Psoas muscle (tissue), 8 donors: Measurements from ENCODE around the gene SIPA1L3. TPM values are rescaled to one million over a fixed set of nuclear protein-coding genes. Genes with fewer than 3 reads are reported as not detected.

Experiments
- ATAC-seq, 4 donors: fragments of 200-7000 bp; cut with Tn5 transposase; one replicate each; pipeline ENCODE4 v1.9.1; 2020; ENCODE audit warnings: moderate library complexity in 3 of 4, mild to moderate bottlenecking in 2 of 4
- DNase-seq, 2 donors: peaks; one replicate each; pipeline ENCODE4 v3.0.0-alpha.2; 2020
- H3K27ac ChIP-seq: fragments of 200-600 bp; one replicate; pipeline ENCODE4 v1.8.0; 2022
- H3K27me3 ChIP-seq, 3 donors: fragments of 200-600 bp in 1 of 3; one replicate each; pipeline versions ENCODE4 v1.6.1 to v1.8.0; 2013 to 2022; ENCODE audit warnings: low read length in 2 of 3, mild to moderate bottlenecking in 2 of 3, moderate library complexity in 1 of 3; ENCODE audit not compliant: insufficient read depth in 3 of 3
- H3K36me3 ChIP-seq, 2 donors: fragments of 200-600 bp in 1 of 2; one replicate each; pipeline versions ENCODE4 v1.6.1 to v1.8.0; 2013 to 2022; ENCODE audit warnings: low read depth in 1 of 2, mild to moderate bottlenecking in 1 of 2, moderate library complexity in 1 of 2; ENCODE audit not compliant: insufficient read depth in 1 of 2
- H3K4me1 ChIP-seq: fragments of 200-600 bp; one replicate; pipeline ENCODE4 v1.8.0; 2022
- H3K4me3 ChIP-seq: fragments of 200-600 bp; one replicate; pipeline ENCODE4 v1.8.0; 2022; ENCODE audit warnings: mild to moderate bottlenecking
- H3K9me3 ChIP-seq: fragments of 200-600 bp; one replicate; pipeline ENCODE4 v1.8.0; 2022
- WGBS, 3 donors: extraction: QIAGEN DNeasy Blood & Tissue Kit; methylation state at CpG; one replicate each; pipeline versions ENCODE4 v1.1.6 to v1.1.7; 2013; 5-methylcytosine and 5-hydroxymethylcytosine counted together
- intact Hi-C, 2 donors: fragments of 100-400 bp; cut with DNase I; formaldehyde crosslinking; loops; one replicate each; pipeline versions ENCODE4 v1.11.0 to v1.14.2; 2022
- polyA plus RNA-seq, 3 donors: library from polyadenylated mRNA; stranded (reverse); fragments of 200-250 nt; gene quantifications; one replicate each; pipeline ENCODE4 v1.2.3, GENCODE V29; 2013
- total RNA-seq, 4 donors: library from RNA; stranded (reverse); fragmentation: NEBNext Ultra II Directional in 2 of 4; extraction: Animal tissue kit (Norgen Biotek cat#: 25700) in 2 of 4; gene quantifications; one replicate each; pipeline versions ENCODE4 v1.2.1 to v1.2.4, GENCODE V29; 2021 to 2023
- TF ChIP-seq, protein P1 (sequence below): fragments of 200-600 bp; IDR thresholded peaks from one replicate; pipeline ENCODE4 v1.8.0; 2022; ENCODE audit warnings: antibody characterized with exemption
- donor health status: healthy with polysubstance abuse.
- donor health status: DM: no; HTN: no; CAD: no; lungs with moderate emphysema.
- donor health status: Bipolar disorder and iron deficiency.
- donor health status: healthy.
- donor health status: DM: yes; HTN: yes; CAD: no.
- donor health status: DM: no; HTN: no; CAD: no.
- donor health status: DM: no; HTN: no; CAD: no.
- donor health status: DM: yes; HTN: yes; CAD: no.

The SIPA1L3 gene
- total and polyA plus RNA-seq, 7 donors, result 2.9 to 28.2 (median 8.3) TPM

DNA sequence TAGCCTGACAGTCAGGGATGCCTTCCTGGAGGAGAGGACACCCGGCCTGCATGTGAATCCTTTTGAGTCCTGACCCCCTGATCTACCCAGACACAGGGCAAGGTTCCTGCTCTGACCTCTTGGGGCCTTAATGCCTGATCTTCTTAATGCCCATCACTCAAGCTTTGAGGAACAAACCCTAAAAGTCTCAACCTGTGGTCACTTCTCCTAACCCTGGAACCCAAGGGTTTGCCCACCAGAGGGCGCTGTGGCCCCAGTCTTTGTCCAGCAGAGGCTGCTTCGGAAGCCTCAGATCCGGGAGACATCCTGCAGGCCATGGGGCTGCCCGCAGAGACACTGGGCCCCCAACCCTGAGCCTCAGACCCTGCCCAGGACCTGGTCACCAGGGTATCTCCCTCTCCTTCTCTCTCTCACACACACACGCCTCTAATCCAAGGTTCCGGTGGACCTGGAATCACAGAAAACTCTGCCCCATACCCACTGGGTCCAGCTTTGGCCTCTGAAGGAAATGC, 326.8 kb downstream of the SIPA1L3 start:
- no peaks in the 10 kb centered on the region for H3K9me3 ChIP-seq

DNA sequence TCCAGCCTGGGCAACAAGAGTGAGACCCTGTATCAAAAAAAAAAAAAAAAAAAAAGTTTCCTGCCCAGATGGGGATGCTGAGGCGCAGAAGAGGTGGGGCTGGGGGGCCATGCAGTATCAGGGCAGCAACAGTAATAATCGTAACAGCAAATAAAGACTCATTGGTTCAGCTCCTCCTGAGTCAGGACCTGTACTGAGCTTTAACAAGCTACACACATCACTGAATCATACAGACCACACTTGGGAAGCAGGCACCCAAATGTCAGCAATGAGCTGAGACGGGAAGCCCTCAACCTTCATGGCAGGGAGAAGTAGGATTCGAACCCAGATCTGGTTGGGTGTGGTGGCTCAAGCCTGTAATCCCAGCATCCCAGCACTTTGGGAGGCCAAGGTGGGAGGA, 327.6 kb downstream of the SIPA1L3 start:
- Histone ChIP-seq H3K27ac (no peak overlapping the region), H3K9me3 (no peaks in the 10 kb centered on the region), H3K4me3 (no peak overlapping the region), H3K27me3 (peaks cover 0 to 34% (median 6%) of the 10 kb centered on the region in 3 donors), H3K4me1 (no peaks in the 10 kb centered on the region), H3K36me3 (no peaks in the 10 kb centered on the region)
- TF ChIP-seq, protein P1, sequence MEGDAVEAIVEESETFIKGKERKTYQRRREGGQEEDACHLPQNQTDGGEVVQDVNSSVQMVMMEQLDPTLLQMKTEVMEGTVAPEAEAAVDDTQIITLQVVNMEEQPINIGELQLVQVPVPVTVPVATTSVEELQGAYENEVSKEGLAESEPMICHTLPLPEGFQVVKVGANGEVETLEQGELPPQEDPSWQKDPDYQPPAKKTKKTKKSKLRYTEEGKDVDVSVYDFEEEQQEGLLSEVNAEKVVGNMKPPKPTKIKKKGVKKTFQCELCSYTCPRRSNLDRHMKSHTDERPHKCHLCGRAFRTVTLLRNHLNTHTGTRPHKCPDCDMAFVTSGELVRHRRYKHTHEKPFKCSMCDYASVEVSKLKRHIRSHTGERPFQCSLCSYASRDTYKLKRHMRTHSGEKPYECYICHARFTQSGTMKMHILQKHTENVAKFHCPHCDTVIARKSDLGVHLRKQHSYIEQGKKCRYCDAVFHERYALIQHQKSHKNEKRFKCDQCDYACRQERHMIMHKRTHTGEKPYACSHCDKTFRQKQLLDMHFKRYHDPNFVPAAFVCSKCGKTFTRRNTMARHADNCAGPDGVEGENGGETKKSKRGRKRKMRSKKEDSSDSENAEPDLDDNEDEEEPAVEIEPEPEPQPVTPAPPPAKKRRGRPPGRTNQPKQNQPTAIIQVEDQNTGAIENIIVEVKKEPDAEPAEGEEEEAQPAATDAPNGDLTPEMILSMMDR, result no peak
- intact Hi-C loops, result loop anchor here in 1 of 2 donors (10.0 kb wide), 1 partner anchor 330 kb away; the partner anchor contains the start of genes SIPA1L3 and WDR87
- DNase-seq (no peak), ATAC-seq (no peak)
- WGBS, 3 donors, result 78 to 93% (median 85%) methylated on average over 4 of the region's 4 CpGs

More for the DNA sequence above, 326.8 kb downstream of the SIPA1L3 start:
- DNase-seq (peak; percentile 74 to 86), ATAC-seq (peak; percentile 68 to 82 (median 72))
- WGBS, 3 donors, result 20 to 26% (median 25%) methylated on average over 7 of the region's 7 CpGs
- Histone ChIP-seq H3K4me1 (peaks cover 4% of the 10 kb centered on the region), H3K27me3 (peaks cover 0 to 41% (median 10%) of the 10 kb centered on the region in 3 donors), H3K4me3 (no peak overlapping the region), H3K36me3 (no peaks in the 10 kb centered on the region), H3K27ac (no peak overlapping the region)
- TF ChIP-seq, protein P1, result peak; percentile 75
- intact Hi-C loops, result loop anchor here in 1 of 2 donors (10.0 kb wide), 1 partner anchor 329 kb away; the partner anchor contains the start of genes SIPA1L3 and WDR87

DNA sequence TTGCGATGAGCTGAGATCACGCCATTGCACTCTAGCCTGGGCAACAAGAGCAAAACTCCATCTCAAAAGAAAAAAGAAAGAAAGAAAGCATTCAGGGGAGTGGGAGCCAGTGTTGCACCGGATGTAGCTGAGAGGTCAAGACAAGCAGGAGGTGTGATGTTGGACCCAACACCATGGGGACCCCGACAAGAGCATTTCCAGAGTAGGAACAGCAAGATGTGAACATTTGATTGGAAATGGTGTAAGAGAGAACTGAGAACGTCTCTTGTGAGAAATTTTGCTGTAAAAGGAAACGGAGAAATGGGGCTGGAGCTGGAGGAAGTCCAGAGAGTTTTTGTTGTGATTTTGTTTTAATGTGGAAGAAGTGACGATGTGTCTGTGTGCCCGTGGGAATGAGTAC, 332.8 kb downstream of the SIPA1L3 start:
- Histone ChIP-seq H3K27me3 (peaks cover 0 to 12% (median 2%) of the 10 kb centered on the region in 3 donors), H3K36me3 (no peaks in the 10 kb centered on the region), H3K9me3 (no peaks in the 10 kb centered on the region), H3K4me3 (no peak overlapping the region), H3K27ac (no peak overlapping the region), H3K4me1 (no peaks in the 10 kb centered on the region)
- 52 to 56% (median 53%) methylated on average over 8 of the region's 8 CpGs for WGBS, 3 donors
- intact Hi-C loops, result loop anchor here (1.0 to 10.0 kb wide), 4 partner anchors 77 to 335 kb away; partner anchors contain the start of genes CATSPERG (in 1 of the 2), KCNK6 (in 1 of the 2), SIPA1L3 (in 1 of the 2) and WDR87 (in 1 of the 2)
- no peak for DNase-seq
- TF ChIP-seq, protein P1, result no peak
- no peak for ATAC-seq

DNA sequence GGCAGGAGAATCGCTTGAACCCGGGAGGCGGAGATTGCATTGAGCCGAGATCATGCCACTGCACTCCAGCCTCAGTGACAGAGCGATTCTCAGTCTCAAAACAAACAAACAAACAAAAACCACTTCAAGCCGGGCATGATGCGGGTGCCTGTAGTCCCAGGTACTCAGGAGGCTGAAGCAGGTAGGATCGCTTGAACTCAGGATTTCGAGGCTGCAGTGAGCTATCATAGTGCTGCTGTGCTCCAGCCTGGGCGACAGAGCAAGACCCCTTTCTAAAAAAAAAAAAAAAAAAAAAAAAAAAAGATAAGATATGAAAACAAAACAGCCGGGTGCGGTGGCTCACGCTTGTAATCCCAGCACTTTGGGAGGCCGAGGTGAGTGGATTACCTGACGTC, 336.3 kb downstream of the SIPA1L3 start:
- peak overlapping the region; percentile 43 for H3K4me3 ChIP-seq
- no peak for ATAC-seq
- intact Hi-C loops, result loop anchor here (5.0 kb wide), 2 partner anchors 74 to 89 kb away; partner anchors contain the start of genes KCNK6 (in 1 of the 2) and YIF1B (in 1 of the 2)
- H3K27me3 ChIP-seq, result peaks cover 0 to 12% (median 0%) of the 10 kb centered on the region in 3 donors
- DNase-seq, result no peak
- no peaks in the 10 kb centered on the region for H3K9me3 ChIP-seq
- no peaks in the 10 kb centered on the region for H3K4me1 ChIP-seq
- TF ChIP-seq, protein P1, result no peak
- H3K36me3 ChIP-seq, result no peaks in the 10 kb centered on the region
- WGBS, 3 donors, result 68 to 81% (median 79%) methylated on average over 15 of the region's 15 CpGs
- H3K27ac ChIP-seq, result no peak overlapping the region
